Activated gamma-delta T cell treated with Interleukin-2 at 50 U/mL for 16 hours (primary cell): Measurements from ENCODE around the gene DISP3.

Experiments
- DNase-seq: peaks from one replicate; pipeline ENCODE4 v3.0.0-alpha.2; 2020

The DISP3 gene

DNA sequence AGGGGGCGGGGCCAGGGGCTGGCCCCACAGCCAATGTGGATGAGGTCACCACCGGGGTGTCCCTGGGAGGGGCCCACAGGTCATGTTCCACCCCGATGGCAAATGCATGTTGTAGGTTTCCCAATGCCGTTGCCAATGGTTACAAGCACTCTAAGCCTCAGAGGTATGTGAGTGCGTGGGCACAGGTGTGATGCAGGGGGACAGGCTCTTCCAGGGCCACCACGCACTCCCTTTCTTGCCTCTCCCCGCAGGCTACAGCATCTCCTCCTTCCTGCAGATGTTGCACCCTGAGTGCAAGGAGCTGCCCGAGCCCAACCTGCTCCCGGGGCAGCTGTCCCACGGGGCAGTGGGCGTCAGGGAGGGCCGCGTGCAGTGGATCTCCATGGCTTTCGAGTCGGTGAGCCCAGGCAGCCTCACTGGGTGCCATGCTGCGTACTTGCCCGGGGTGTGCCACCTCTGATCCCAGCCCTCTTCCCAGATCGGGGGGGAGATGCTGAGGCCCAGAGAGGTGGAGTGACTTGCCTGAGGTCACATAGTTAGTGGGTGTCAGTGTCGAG, 52.4 kb downstream of the DISP3 start:
- no peak for DNase-seq

DNA sequence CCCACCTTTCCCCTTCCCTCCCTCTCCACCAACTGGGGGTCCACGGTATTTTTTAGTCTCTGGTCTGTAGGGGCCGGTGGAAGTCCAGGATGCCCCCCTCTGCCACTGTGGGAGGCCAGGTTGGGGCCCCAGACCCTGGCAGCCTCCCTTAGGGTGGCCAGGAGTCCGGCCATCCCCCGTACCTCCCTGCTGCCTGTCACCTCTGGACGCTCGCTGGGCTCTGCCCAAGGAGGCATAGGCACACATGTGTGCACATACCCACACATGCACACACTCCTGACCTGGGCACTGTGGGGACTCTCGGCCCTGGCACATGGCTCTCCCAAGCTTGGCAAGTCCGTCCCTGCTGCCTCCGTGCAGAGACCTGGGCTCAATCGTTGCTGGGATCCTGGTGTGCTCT, 53.0 kb downstream of the DISP3 start:
- no peak for DNase-seq

DNA sequence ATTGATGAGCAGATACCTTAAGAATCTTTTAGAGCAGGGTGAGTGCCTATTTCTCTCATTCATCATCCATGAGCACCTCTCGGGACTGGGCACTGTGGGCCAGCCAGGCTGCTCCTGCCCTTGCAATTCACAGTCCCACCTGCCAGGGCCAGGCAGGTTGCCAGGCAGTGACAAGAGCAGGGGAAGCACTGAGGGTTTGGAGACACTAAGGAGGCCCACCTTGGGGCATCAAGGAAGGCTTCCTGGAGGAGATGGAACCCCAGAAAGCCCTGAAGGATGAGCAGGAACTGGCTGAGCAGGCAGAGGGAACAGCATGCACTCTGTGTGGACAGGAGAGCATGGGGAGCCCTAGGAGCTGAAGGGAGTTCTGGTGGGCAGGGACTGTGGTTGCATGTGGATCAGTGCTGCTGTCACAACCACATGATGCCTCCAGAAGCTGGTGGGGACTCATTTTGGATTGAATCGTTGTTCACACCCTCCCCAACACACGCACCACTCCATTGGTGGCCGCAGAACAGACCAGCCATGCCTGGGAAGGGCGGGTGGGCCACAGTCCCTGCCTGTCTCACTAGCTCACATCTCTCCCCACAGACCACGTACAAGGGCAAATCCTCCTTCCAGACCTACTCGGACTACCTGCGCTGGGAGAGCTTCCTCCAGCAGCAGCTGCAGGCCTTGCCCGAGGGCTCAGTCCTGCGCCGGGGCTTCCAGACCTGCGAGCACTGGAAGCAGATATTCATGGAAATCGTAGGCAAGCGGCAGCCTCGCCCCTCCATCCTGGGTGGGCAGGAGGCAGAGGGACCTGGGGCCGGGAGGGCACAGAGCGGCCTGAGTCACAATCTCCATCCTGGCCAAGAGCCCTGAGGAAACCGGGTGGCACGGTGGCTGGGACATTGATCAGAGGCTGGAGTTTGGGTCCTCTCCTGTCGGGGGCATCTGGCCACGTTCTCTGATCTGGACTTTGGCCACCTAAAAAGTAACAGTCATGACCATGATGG, 55.1 kb downstream of the DISP3 start:
- no peak for DNase-seq

DNA sequence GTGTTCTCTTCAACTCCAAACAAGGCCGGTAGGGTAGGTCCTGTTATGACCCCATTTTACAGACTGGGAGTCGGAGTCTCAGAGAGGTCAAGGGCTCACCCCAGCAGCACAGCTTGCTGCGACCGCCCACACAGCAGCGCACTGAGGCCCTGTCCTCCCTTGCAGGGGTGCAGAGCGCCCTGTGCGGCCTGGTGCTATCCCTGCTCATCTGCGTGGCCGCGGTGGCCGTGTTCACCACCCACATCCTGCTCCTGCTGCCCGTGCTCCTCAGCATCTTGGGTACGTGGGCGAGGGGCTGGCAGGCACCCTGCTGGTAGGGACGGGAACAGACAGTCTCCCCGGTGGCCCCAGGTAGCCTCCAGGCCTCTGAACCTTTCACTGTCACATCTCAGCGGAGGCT, 55.9 kb downstream of the DISP3 start:
- no peak for DNase-seq

DNA sequence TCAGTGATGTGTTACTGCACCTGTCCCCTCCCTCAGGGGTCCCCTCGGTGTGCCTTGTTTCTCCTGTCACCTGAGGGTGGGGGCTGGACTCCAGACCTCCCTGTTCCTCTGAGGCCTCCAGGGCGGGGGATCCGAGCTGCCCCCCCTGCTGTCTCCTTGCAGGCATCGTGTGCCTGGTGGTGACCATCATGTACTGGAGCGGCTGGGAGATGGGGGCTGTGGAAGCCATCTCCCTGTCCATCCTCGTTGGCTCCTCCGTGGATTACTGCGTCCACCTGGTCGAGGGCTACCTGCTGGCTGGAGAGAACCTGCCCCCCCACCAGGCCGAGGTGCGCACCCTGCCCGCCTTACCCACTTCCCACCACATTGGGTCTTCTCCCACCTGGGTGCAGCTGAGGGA, 56.4 kb downstream of the DISP3 start:
- no peak for DNase-seq

DNA sequence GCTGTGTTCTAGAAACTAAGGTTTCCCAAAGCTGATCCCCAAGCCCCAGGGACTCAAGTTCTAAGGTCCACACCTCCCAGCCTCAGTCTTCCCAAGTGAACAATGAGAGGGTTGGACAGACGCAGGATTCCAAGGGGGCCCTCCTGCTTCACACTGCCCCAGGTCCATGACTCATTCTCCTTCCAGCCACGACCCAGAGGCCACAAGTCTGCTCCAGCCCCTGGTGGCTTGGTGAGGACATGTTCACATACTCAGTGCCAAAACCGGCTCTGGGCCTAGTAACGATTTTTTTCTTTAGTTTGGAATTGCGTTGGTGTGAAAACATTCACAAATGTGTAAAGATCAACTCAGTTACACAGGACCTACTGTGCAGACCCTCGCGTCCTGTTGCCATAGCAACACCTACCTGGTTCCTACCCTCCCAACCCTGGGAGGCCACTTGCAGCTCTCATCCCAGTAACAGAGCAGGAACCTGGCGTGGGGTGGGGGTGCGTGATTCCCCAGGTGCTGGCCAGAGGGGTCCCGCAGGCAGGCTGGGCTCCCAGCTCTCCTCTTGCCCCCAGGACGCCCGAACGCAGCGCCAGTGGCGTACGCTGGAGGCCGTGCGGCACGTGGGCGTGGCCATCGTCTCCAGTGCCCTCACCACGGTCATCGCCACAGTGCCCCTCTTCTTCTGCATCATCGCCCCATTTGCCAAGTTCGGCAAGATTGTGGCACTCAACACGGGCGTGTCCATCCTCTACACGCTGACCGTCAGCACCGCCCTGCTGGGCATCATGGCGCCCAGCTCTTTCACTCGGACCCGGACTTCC, 57.0 kb downstream of the DISP3 start:
- DNase-seq, result no peak

DNA sequence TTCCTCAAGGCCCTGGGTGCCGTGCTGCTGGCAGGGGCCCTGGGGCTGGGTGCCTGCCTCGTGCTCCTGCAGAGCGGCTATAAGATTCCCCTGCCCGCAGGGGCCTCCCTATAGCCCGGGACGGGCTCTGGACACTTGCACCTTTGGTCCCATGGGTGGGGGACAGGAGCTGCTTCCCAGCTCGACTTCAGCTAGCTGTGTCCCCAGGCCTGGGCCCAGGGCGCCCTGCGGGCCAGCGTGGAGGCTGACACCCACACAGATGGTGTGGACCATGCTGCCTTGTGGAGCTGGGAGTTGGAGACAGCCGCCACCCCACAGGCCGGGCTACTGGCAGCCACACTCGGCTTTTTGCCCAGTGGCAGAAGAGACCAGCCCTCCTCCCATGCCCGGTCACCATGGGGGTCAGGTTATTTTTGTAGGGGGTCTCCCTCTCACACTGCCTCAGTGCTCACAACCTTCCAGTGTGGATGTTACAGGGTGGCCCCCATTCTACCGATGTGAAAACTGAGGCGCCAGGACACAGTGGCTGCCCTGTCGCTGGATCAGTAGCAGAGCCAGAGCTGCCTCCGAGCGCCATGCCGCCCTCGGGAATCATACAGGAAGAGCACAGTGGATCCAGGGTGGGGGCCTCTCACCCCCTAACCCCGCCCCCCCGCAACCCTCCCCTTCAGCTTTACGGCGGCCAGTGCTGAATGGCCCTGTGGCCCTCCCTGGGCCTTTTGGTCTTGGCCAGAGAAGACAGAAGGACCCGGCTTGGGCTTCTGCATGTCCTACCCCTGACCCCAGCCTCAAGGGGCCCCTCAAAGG, 57.8 kb downstream of the DISP3 start:
- no peak for DNase-seq

DNA sequence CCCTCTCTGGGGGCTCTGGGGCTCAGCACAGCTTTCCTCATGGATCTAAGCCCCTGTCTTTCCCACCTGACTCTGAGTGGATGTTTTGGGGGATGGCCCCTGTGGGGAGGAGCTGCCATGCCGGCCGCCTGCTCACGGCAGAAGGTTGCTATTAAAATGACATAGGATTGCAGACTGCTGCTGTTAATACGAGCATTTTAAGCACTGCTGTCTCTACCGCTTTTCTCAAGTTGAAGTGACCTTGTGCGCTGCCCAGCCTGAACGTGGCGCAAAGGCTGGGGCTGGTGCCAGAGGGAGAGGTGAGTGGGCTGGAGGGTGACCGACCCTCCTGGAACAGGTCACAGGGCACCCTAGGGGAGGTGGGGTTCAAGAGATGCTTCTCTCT, 58.4 kb downstream of the DISP3 start:
- no peak for DNase-seq

DNA sequence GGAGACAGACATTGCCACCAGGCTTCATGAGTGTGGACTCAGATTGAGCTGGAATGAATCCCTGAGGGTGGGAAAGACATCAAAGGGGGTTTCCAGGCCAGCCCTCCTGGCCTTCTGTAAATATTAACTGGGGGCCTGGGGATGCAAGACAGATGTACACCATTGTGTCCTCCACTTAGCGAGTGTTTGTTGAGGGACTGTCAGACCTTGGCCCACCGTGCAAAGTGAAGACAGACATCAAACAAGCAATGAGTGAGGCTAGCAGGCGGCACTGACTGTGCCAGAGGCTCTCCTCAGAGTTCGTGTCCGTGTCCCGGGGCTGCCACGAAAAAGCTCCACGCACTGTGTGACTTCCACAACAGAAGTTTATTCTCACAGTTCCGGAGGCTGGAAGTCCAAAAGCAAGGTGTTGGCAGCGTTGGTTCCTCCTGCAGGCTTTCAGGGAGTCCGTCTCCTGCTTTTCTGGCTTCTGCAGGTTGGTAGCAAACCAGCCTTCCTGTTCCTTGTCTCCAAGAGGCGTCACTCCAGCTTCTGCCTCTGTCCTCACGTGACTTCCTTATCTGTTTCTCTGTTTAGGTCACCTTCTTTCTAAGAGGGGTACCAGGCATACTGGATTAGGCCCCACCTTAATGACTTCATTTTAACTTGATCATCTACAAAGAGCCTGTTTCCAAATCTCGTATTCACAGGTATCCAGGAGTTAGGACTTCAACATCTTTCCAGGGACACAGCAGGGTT, 59.1 kb downstream of the DISP3 start:
- DNase-seq, result no peak

DNA sequence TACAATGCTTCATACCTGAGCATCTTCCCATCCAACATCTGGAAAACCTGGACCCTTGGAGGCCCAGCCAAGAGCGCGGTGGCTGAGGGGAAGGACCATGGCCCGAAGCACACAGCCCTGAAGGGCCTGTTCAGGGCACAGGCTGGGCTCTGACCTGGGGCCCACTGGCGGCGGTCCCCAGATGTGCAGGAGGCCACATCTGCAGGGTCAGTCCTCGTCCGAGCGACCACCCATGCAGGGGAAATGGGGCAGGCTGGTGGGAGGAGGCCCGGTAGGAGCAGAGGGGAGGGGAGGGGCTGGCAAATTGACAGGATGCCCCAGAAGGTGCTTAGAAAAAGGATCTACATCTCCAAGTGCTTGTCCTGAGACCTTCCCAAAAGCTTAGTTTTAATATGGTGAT, 59.9 kb downstream of the DISP3 start:
- no peak for DNase-seq

DNA sequence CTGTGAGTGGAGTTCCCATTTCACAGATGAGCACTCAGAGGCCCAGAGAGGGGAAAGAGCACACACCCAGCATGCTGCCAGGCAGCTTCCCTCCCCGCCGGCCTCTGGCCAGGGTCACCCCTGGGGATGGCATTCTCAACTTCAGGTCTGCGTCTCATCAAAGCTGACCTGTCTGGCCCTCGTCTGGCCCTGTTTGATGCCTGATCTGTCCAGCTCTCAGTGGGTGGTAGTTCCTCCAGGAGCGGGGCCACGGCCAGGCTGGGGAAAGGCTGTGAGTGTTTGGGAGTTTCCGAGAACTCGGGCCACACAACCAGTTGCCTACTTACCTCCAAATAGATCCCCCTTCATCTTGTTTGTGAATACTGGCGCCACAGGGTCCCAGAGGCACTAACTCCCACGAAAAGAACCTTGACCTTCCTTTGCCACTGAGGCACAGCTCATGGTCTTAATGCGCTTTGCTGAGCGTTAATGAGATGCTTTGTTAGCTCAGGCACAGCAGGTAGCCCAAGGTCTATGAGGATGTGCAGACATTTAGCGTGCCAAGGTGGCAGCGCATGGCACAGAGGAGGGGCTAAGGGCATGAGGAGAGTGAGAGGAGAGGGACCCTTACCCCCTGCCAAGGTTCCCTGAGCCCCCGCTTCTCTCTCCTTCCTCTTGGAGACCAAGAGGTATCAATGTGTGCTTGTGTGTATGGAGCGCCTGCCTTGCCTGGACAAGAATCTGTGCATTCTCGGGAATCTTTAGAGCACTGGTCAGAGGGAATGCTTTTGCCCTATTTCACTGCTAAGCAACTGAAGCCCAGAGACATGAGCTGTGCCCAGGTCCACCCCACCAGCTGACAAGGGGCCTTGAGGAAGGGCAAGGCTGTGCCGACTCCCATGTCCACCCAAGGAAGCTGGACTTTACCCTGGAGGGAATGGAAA, 61.2 kb downstream of the DISP3 start:
- no peak for DNase-seq

DNA sequence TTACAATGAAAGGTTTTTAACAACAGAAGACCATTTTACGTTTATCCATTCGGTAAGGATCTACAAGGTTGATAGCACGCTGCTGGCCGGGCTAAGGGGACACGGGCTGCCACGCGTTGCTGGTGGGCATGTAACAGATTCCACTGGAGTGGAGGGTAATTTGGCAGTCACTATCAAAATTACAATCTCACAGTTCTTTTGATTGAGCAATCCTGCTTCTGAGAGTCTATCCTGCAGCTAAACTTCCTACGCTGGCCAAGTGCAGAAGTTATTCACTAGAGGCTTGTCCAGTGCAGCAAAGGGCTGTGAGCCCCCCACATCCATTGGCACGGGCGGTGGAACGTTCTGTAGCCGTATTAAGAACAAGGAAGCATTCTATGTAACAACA, 61.8 kb downstream of the DISP3 start:
- DNase-seq, result no peak

DNA sequence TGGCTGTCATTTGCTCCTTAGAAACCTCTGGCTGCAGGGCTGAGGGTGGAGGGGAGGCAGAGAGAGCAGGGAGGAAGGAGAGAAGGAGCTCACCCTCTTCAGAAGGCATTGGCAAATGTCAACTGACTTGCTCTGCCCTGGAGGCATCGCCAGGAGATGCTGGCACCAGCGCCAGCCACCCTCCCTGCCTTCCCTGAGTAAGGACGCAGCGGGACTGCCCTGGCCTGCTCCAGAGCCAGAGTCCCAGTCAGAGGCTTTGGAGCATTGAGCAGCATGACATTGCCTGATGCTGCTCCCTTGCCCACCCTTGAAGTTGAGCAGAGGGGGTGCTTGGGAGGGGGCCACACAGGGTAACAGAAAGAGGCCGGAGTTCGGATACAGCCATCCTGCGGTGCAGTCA, 62.3 kb downstream of the DISP3 start:
- DNase-seq, result no peak

DNA sequence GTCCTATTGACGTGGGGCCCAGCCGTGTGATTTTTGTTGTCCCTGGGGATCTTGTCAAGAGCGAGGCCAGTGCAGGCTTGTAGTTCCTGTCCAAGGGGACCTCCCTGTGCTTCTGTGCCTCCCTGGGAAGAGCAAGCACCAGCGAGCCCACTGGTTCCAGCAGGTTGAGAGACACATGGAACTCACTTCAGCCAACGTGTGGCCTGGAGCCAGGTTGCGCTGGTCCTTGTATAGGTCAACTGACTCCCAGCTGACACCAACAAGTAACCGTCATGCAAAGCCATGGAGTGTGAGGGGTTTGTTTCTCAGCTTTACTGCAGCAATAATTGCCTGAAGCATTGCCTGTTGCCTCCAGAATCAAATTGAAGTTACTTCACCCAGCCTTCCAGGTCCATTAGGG, 63.0 kb downstream of the DISP3 start:
- no peak for DNase-seq

DNA sequence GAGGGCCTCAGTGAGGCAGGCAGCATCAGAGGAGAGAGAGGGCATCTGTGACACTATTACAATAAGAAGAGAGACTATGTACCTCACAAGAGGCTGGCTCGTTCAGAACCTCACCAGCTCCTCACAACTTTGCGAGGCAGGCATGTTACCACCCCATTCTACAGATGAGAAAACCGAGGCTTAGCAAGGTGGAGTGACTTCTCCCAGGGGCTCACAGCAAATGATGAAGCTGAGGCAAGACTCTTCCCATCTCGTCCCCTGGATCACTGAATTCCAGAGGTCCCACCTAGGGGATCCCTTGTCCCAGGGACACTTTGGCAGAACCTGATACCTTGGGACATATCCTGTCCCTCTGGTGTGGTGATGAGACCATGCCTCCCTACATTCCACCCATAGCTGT, 64.4 kb downstream of the DISP3 start:
- DNase-seq, result no peak

DNA sequence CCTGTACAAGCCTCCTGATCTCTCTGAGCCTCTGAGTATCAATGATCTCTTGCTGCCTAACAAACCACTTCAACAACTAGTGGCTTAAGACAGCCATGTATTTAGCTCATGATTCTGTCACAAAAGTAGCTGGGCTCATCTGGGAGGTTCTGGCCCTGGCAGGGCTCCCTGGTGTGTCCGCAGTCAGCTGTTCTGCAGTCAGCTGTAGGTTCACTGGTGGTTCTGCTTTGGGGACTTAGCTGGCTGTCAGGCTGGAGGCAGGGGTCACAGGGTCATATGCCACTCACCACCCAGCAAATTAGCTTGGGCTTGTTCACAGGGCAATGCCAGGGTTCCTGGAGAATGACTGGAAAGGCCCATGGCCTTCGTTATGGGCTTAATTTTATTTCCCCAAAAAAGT, 64.8 kb downstream of the DISP3 start:
- no peak for DNase-seq

DNA sequence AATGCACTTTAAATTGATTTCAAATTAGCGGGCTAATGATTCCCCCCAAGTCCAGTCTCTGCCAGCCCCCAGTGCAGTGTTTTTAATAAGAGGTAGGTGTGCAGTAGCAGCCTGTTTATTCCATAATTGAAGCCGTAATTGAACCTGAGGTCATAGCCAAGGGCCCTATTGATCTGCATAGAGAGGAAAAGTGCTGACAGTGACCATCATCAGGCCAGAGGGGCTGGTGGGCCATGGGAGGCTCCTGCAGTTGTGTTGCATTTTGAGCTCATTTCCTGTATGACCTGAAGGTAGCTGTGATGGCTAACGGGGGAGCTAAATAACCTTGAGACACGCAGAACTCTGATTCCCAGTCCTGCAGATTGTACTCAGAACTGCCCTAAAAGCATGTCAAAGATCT, 67.5 kb downstream of the DISP3 start:
- no peak for DNase-seq

DNA sequence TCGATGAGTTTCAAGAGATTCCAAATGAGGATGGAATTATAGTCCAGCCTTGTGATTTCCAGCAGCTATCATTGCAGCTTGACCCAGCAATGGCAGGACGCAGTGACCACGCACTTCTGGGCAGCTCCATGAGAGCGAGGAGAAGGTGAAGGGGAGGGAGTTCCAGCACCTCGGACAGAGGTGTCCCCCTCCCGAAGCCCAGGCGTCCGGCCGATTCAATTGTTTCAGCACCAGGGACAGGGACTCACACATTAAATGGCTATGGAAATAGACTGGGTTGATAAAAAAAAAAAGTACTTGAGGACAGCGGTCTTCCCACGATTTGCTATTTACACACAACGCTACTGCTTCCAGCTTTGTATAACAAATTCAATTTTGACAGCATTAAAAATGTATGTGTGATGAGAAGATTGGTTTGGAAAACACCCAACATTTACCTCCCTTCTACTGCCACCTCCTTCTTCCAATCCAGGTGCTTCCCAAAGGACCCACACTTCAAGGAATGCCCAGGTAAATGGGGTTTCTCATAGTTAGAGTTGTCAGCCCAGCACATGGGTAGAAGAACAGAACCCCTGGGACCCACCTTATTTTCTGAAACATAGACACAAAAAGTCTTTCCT, 71.8 kb downstream of the DISP3 start:
- DNase-seq, result no peak

DNA sequence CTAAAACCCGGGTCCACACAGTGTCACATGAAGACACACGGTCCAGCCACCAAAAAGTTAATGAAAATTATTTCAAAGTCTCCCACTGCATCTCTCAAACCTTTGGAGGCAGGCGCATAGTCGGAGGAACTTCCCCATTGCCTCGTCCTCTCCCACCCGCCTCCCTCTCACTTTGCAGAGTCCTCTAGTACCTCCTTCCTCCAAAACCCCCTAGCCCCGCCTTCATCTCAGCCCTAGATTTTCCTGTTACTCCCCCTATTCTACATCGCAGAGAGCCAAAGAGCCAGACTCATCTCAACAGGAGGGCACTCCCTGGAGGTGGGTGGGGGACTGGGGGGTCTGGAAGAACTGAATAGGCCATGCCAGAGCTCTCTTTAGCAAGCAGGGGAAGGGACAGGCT, 79.3 kb downstream of the DISP3 start:
- no peak for DNase-seq

DNA sequence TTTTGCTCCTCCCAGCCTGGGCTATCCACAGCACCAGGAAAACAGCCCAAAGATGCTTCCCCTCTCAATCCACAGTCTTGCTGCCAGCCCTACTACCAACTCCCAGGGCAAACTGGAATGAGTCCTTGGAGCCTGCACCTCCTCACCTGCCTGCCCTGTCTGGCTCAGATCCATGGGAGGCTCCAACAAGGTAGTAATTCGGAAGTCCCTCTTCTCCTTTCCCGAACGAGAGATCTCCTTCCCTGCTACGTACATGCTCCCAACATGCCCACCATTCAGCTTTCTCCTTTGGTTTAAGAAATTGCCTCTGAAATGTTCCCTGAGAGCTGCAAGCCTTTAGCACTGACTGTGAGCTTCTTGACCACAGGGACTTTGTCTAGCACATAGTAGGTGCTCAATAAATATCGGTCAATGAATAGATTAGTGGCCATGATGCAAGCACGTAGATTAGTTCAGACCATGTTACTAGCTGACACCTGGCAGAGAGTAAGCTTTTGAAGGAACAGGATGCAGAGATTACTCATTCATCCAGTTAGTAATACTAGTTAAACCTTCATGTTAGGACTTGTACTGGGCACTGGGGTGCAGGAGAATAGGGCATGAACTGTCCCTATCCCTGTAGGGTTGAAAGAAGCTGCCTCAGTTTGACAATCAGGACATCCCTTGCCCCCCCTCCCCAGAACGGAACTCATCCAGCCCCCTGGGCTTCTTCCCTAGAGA, 80.1 kb downstream of the DISP3 start:
- no peak for DNase-seq
